ENCODE measurements around the gene RTN4R. TPM values are rescaled to one million over a fixed set of nuclear protein-coding genes. Genes with fewer than 3 reads are reported as not detected.

RTN4R gene
- polyA plus RNA-seq, 1 of the 3 experiments (the other 2 are of a cell fraction) = 0.23 TPM

- TF ChIP-seq IRF3 (IDR thresholded peaks at IDR 0.05; ENCODE audit: low read depth, low read length) = no peak
- no peak for TF ChIP-seq TAF1 (IDR thresholded peaks at IDR 0.05; ENCODE audit: borderline replicate concordance, low read depth, low read length)
Observed at GRCh38 chr22:20230777-20231420, 37.2 kb downstream of the RTN4R start (continued).

- Histone ChIP-seq H4K20me1 (ENCODE audit: insufficient read depth) (no peaks in the 10 kb centered on the region), H3K4me2 (no peak overlapping the region), H3F3A (replicated peaks; ENCODE audit: insufficient read depth) (peaks cover 5% of the 10 kb centered on the region), H3K27ac (ENCODE audit: low read depth in 2 of 2, low read length in 1 of 2) (no peak overlapping the region), H3K4me1 (ENCODE audit: control insufficient read depth in 1 of 2, insufficient read depth in 2 of 2, low read depth in 1 of 2, low read length in 1 of 2) (peaks cover 0 to 19% of the 10 kb centered on the region in 2 experiments; a peak in 1 of 4 replicates), H3K9me2 (no peaks in the 10 kb centered on the region), H2AFZ (ENCODE audit: low read depth) (no peak overlapping the region), H3K9me3 (no peaks in the 10 kb centered on the region), H3K4me3 (ENCODE audit: low read depth in 2 of 2, low read length in 1 of 2) (no peak overlapping the region), H3K9ac (no peak overlapping the region), H3K36me3 (replicated peaks in 1 of 2; ENCODE audit: control insufficient read depth in 1 of 2, insufficient read depth in 2 of 2, low read length in 1 of 2) (no peaks in the 10 kb centered on the region), H3K79me2 (ENCODE audit: insufficient read depth) (no peaks in the 10 kb centered on the region), H3K27me3 (ENCODE audit: insufficient read depth) (peaks cover 10% of the 10 kb centered on the region; the same call in 1 of the 2 replicates)
- TF ChIP-seq ELF1 (IDR thresholded peaks at IDR 0.05) (no peak), SIN3A (IDR thresholded peaks at IDR 0.05; ENCODE audit: borderline replicate concordance, low read depth, low read length) (no peak), TAF1 (IDR thresholded peaks at IDR 0.05; ENCODE audit: borderline replicate concordance, low read depth, low read length) (no peak), SMC3 (IDR thresholded peaks at IDR 0.05; ENCODE audit: low read depth, low read length) (no peak), FOSL2 (IDR thresholded peaks at IDR 0.05; ENCODE audit: borderline replicate concordance, low read depth) (no peak), MXI1 (IDR thresholded peaks at IDR 0.05; ENCODE audit: low read depth, low read length) (no peak), USF1 (IDR thresholded peaks at IDR 0.05; ENCODE audit: borderline replicate concordance, low read depth) (no peak), POLR2AphosphoS5 (IDR thresholded peaks at IDR 0.05; ENCODE audit: low read depth, low read length) (no peak), EZH2phosphoT487 (IDR thresholded peaks at IDR 0.05; ENCODE audit: borderline replicate concordance, low read depth) (no peak), CTCF (IDR thresholded peaks at IDR 0.05) (no peak), EP300 (IDR thresholded peaks at IDR 0.05; ENCODE audit: borderline replicate concordance in 1 of 2, low read depth in 1 of 2, low read length in 1 of 2) (no peak), PBX3 (IDR thresholded peaks at IDR 0.05) (no peak), MEF2A (IDR thresholded peaks at IDR 0.05; ENCODE audit: borderline replicate concordance, low read depth) (no peak), GABPA (IDR thresholded peaks at IDR 0.05; ENCODE audit: low read depth) (no peak)
- WGBS (ENCODE audit: low lambda C conversion rate) = 57% methylated on average over 15 of the region's 24 CpGs
- ChIA-PET CTCF (interaction anchor here (4.2 kb wide), 1 partner anchor 9 kb away, joined by 25 read pairs; no protein-coding TSS in a partner anchor), POLR2A (no interaction called here)
- DNase-seq = no peak
Observed at GRCh38 chr22:20229916-20230775, 38.0 kb downstream of the RTN4R start.
